HL-60 (cell line): Measurements from ENCODE around the gene LIFR.

Experiments used
- GABPA ChIP-seq: IDR thresholded peaks from 2 replicates; pipeline ENCODE4 v1.6.1; 2012; ENCODE audit warnings: low read depth
- POLR2AphosphoS5 ChIP-seq: IDR thresholded peaks from 2 replicates; pipeline ENCODE4 v1.6.1; 2012; ENCODE audit warnings: low read depth
- REST ChIP-seq: IDR thresholded peaks from 2 replicates; pipeline ENCODE4 v1.6.1; 2012; ENCODE audit warnings: low read depth; ENCODE audit not compliant: insufficient replicate concordance
- TF ChIP-seq, protein P1 (sequence below): IDR thresholded peaks from one replicate; pipeline ENCODE4 v1.5.1; 2011; ENCODE audit warnings: low read length, control low read depth, inconsistent platforms; ENCODE audit not compliant: insufficient read depth

DNA sequence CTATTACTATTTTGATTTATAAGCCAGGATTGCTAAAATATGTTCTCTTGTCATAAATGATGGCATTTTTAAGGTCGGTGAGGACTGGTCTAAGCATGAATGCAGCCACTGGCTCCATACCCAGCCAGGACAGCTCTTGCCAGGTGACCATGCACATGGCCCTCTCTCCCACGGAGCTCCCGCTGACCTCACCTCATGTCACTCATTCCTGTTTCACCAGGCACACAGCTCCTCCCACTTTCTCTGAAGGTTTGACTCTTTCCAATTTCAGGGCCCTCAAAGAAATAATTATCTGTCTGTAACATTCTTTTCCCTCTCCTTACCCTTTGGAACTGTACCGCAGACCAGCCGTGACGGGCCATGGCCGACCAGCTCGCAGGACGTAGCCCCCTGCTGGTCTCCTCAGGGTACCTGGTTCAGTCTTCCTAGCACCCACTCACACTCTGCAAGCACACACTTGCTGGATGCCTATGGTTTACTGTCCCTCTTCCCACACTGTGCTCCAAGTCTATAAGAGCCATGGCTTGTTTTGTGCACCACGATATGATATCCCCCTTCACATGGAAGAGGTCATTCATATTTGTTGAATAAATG lies 72.5 kb downstream of the LIFR start:
- TF ChIP-seq, protein P1, sequence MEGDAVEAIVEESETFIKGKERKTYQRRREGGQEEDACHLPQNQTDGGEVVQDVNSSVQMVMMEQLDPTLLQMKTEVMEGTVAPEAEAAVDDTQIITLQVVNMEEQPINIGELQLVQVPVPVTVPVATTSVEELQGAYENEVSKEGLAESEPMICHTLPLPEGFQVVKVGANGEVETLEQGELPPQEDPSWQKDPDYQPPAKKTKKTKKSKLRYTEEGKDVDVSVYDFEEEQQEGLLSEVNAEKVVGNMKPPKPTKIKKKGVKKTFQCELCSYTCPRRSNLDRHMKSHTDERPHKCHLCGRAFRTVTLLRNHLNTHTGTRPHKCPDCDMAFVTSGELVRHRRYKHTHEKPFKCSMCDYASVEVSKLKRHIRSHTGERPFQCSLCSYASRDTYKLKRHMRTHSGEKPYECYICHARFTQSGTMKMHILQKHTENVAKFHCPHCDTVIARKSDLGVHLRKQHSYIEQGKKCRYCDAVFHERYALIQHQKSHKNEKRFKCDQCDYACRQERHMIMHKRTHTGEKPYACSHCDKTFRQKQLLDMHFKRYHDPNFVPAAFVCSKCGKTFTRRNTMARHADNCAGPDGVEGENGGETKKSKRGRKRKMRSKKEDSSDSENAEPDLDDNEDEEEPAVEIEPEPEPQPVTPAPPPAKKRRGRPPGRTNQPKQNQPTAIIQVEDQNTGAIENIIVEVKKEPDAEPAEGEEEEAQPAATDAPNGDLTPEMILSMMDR, result no peak
- TF ChIP-seq REST (no peak), POLR2AphosphoS5 (no peak), GABPA (no peak)
